IMR-90 (cell line): ENCODE data around the gene PDE5A. TPM values are rescaled to one million over a fixed set of nuclear protein-coding genes. Genes with fewer than 3 reads are reported as not detected.

Source experiments
- ATAC-seq: fragments of 200-7000 bp; cut with Tn5 transposase; 2 replicates; pipeline ENCODE4 v1.9.1; 2020; ENCODE audit warnings: low read depth, mild to moderate bottlenecking, moderate library complexity
- BruUV-seq: library from RNA; stranded (reverse); fragments of 400-500 nt; replicated peaks from 2 replicates; lab custom pipeline; 2021; lab: Mats Ljungman, UMichigan
- CTCF ChIA-PET: fragments of 300-600 bp; formaldehyde crosslinking; extraction: SDS; loops from one replicate; lab custom pipeline; 2021; ENCODE audit warnings: antibody characterized with exemption; lab: Yijun Ruan, JAX
- POLR2A ChIA-PET: fragments of 300-600 bp; sonication (Branson Sonifier 250); formaldehyde crosslinking; loops from one replicate; lab custom pipeline; 2022; ENCODE audit warnings: antibody characterized with exemption; ENCODE audit not compliant: unreplicated experiment; lab: Charles Lee
- DNase-seq: peaks from one replicate; pipeline ENCODE4 v3.0.0; 2013
- H2AFZ ChIP-seq: replicated peaks from 2 replicates; pipeline ENCODE3; 2013; ENCODE audit warnings: low read length, mild to moderate bottlenecking; ENCODE audit not compliant: poor library complexity
- H2AK5ac ChIP-seq: 2 replicates; pipeline ENCODE4 v1.6.1; 2013; ENCODE audit warnings: low read depth, low read length, inconsistent platforms
- H2AK9ac ChIP-seq: replicated peaks from 2 replicates; pipeline ENCODE3; 2013; ENCODE audit warnings: mild to moderate bottlenecking, low read depth, low read length, moderate library complexity; ENCODE audit not compliant: poor library complexity
- H2BK120ac ChIP-seq: 2 replicates; pipeline ENCODE4 v1.6.1; 2013; ENCODE audit warnings: low read depth, low read length, inconsistent platforms
- H2BK15ac ChIP-seq: 3 replicates; pipeline ENCODE4 v1.6.1; 2013; ENCODE audit warnings: low read depth, low read length, inconsistent platforms
- H2BK20ac ChIP-seq: 2 replicates; pipeline ENCODE4 v1.6.1; 2013; ENCODE audit warnings: low read depth, mild to moderate bottlenecking, inconsistent platforms, low read length, moderate library complexity
- H2BK5ac ChIP-seq: 2 replicates; pipeline ENCODE4 v1.6.1; 2013; ENCODE audit warnings: mild to moderate bottlenecking, low read depth, low read length, inconsistent platforms; ENCODE audit not compliant: poor library complexity, severe bottlenecking
- H3K14ac ChIP-seq: replicated peaks from 2 replicates; pipeline ENCODE4 v1.6.1; 2013; ENCODE audit warnings: low read depth, low read length, inconsistent platforms
- H3K18ac ChIP-seq: 2 replicates; pipeline ENCODE4 v1.6.1; 2013; ENCODE audit warnings: low read depth, low read length, control low read depth
- H3K23ac ChIP-seq: 2 replicates; pipeline ENCODE4 v1.6.1; 2013; ENCODE audit warnings: low read depth, low read length, inconsistent platforms
- H3K27ac ChIP-seq: 2 replicates; pipeline ENCODE4 v1.5.1; 2013; ENCODE audit warnings: mild to moderate bottlenecking, control low read depth, low read length; ENCODE audit not compliant: insufficient read depth
- H3K27me3 ChIP-seq: 2 replicates; pipeline ENCODE4 v1.6.1; 2013; ENCODE audit warnings: low read length; ENCODE audit not compliant: control insufficient read depth, insufficient read depth
- H3K36me3 ChIP-seq: 2 replicates; pipeline ENCODE4 v1.6.1; 2013; ENCODE audit warnings: low read length, mixed read lengths; ENCODE audit not compliant: control insufficient read depth, insufficient read depth
- H3K4ac ChIP-seq: 2 replicates; pipeline ENCODE4 v1.6.1; 2013; ENCODE audit warnings: low read depth, low read length, inconsistent platforms
- H3K4me1 ChIP-seq: 2 replicates; pipeline ENCODE4 v1.6.1; 2013; ENCODE audit warnings: low read length, mixed read lengths; ENCODE audit not compliant: control insufficient read depth, insufficient read depth
- H3K4me2 ChIP-seq: 2 replicates; pipeline ENCODE4 v1.6.1; 2013; ENCODE audit warnings: low read depth, mild to moderate bottlenecking, control low read depth, low read length, moderate library complexity
- H3K4me3 ChIP-seq: 2 replicates; pipeline ENCODE4 v1.5.1; 2013; ENCODE audit warnings: low read depth, mild to moderate bottlenecking, control low read depth, low read length, moderate library complexity; ENCODE audit not compliant: insufficient read depth
- H3K56ac ChIP-seq: 2 replicates; pipeline ENCODE4 v1.6.1; 2013; ENCODE audit warnings: low read length, inconsistent platforms; ENCODE audit not compliant: insufficient read depth; ENCODE audit errors: extremely low read depth
- H3K79me1 ChIP-seq, 2 experiments: 2 replicates each; pipeline ENCODE4 v1.6.1; 2013; ENCODE audit warnings: low read length in 2 of 2, inconsistent platforms in 1 of 2, low read depth in 1 of 2
- H3K9ac ChIP-seq: 2 replicates; pipeline ENCODE4 v1.6.1; 2013; ENCODE audit warnings: low read depth, low read length, control low read depth
- H3K9me1 ChIP-seq: 2 replicates; pipeline ENCODE4 v1.6.1; 2013; ENCODE audit warnings: low read length, inconsistent platforms; ENCODE audit not compliant: insufficient read depth
- H3K9me3 ChIP-seq: 2 replicates; pipeline ENCODE4 v1.6.1; 2013; ENCODE audit warnings: low read length; ENCODE audit not compliant: control insufficient read depth, insufficient read depth
- H4K20me1 ChIP-seq: 2 replicates; pipeline ENCODE4 v1.6.1; 2013; ENCODE audit warnings: low read length, inconsistent platforms; ENCODE audit not compliant: insufficient read depth
- H4K5ac ChIP-seq: 2 replicates; pipeline ENCODE4 v1.6.1; 2013; ENCODE audit warnings: mild to moderate bottlenecking, low read depth, low read length, control low read depth
- H4K8ac ChIP-seq, 2 experiments: 2 replicates each; pipeline ENCODE4 v1.6.1; 2013; ENCODE audit warnings: low read depth in 2 of 2, low read length in 2 of 2, control low read depth in 1 of 2, inconsistent platforms in 1 of 2
- H4K91ac ChIP-seq: 2 replicates; pipeline ENCODE4 v1.6.1; 2013; ENCODE audit warnings: low read depth, low read length, inconsistent platforms; ENCODE audit not compliant: insufficient read depth
- CEBPB ChIP-seq: IDR thresholded peaks from 2 replicates; pipeline ENCODE4 v1.6.1; 2012; ENCODE audit warnings: low read depth, low read length, improper control_type of control experiment
- MAFK ChIP-seq: IDR thresholded peaks from 2 replicates; pipeline ENCODE4 v1.6.1; 2012; ENCODE audit warnings: low read depth, low read length, improper control_type of control experiment
- MAZ ChIP-seq: IDR thresholded peaks from 2 replicates; pipeline ENCODE4 v1.6.1; 2012; ENCODE audit warnings: low read depth, mild to moderate bottlenecking, low read length, improper control_type of control experiment, moderate library complexity, borderline replicate concordance
- NFE2L2 ChIP-seq: fragments of 150-350 bp; IDR thresholded peaks from 2 replicates; pipeline ENCODE4 v1.6.1; 2016; ENCODE audit warnings: low read depth, mild to moderate bottlenecking, low read length
- RAD21 ChIP-seq: IDR thresholded peaks from 2 replicates; pipeline ENCODE4 v1.6.1; 2012; ENCODE audit warnings: low read length, improper control_type of control experiment
- RCOR1 ChIP-seq: IDR thresholded peaks from 2 replicates; pipeline ENCODE4 v1.6.1; 2012; ENCODE audit warnings: mild to moderate bottlenecking, low read length, improper control_type of control experiment; ENCODE audit not compliant: insufficient replicate concordance
- SMC3 ChIP-seq: fragments of 150-350 bp; IDR thresholded peaks from 2 replicates; pipeline ENCODE4 v1.6.1; 2016; ENCODE audit warnings: low read depth, mild to moderate bottlenecking, antibody characterized with exemption, low read length, moderate library complexity
- WGBS, 2 experiments: methylation state at CpG; one replicate each; pipeline versions ENCODE4 v1.1.5 to v1.1.7; 2013; ENCODE audit warnings: missing lambda C conversion rate in 2 of 2; ENCODE audit not compliant: insufficient read length in 1 of 2; ENCODE audit errors: extremely low coverage in 2 of 2; 5-methylcytosine and 5-hydroxymethylcytosine counted together
- dilution Hi-C: fragments of 300-500 bp; cut with HindIII; formaldehyde crosslinking; loops from one replicate; pipeline ENCODE4 v1.14.3; 2018; ENCODE audit warnings: low sequenced_read_pairs; ENCODE audit not compliant: unreplicated experiment
- in situ Hi-C: fragments of 300-500 bp; cut with MboI; formaldehyde crosslinking; loops from 3 replicates; pipeline ENCODE4 v1.14.3; 2019; ENCODE audit warnings: low sequenced_read_pairs, inconsistent platforms, mixed read lengths
- intact Hi-C: fragments of 100-400 bp; cut with micrococcal nuclease; formaldehyde crosslinking; loops from 2 replicates; pipeline ENCODE4 v1.10.0; 2022
- polyA plus RNA-seq, 3 experiments: library from polyadenylated mRNA; depleted of rRNA; stranded (reverse); fragments of >200 nt; gene quantifications; 2 replicates each; pipeline ENCODE4 v1.2.3, GENCODE V29; 2012; ENCODE audit warnings: low replicate concordance in 1 of 3
- total RNA-seq: library from RNA; depleted of rRNA; stranded (reverse); fragments of >200 nt; gene quantifications from 2 replicates; pipeline ENCODE4 v1.2.3, GENCODE V29; 2012
- TF ChIP-seq, protein P1 (sequence below): fragments of 150-350 bp; IDR thresholded peaks from 2 replicates; pipeline ENCODE4 v1.6.1; 2017; ENCODE audit warnings: mild to moderate bottlenecking, antibody characterized with exemption, low read length, low read depth
- TF ChIP-seq, protein P2 (sequence below): conservative IDR thresholded peaks from 2 replicates; pipeline ENCODE4 v1.5.1; 2012; ENCODE audit warnings: mild to moderate bottlenecking, low read depth, low read length, improper control_type of control experiment

Gene PDE5A
- total and polyA plus RNA-seq, 2 of the 4 experiments (the other 2 are of a cell fraction): 101 to 770 TPM

DNA sequence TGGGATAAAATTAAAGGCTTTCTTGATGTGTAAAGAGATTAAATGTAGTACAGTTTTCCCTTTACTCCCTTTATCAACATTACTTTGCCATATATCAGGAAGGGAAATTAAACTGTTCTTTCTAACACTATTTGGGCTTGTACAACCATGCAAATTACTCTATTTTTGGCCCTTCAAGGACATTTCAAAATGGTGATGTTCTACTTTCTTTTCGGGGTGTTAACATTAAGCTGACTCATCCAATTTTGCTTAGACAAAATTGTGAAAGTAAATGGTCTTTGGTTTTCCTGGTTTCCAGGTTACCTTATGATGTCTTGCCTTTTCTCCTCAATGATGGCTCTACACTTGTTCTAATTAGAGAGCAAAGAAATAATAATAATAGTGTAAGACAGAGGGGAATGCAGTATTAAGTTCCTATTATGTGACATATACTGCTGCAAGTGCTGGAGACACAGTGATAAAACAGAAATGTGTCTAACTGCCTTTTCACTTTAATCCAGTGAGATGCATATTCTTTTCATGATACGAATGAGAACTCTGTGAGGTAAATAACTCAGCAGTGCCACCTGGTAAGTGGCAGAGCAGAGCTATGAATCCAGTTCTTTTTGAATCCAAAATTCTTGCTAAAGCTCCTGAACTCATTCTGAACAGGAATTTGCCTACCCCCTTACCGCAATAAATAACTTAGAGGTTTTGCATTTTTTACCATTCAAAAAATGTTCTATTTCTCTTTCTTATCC, 35.7 kb upstream of the PDE5A start (continued):
- TF ChIP-seq CEBPB: no peak

DNA sequence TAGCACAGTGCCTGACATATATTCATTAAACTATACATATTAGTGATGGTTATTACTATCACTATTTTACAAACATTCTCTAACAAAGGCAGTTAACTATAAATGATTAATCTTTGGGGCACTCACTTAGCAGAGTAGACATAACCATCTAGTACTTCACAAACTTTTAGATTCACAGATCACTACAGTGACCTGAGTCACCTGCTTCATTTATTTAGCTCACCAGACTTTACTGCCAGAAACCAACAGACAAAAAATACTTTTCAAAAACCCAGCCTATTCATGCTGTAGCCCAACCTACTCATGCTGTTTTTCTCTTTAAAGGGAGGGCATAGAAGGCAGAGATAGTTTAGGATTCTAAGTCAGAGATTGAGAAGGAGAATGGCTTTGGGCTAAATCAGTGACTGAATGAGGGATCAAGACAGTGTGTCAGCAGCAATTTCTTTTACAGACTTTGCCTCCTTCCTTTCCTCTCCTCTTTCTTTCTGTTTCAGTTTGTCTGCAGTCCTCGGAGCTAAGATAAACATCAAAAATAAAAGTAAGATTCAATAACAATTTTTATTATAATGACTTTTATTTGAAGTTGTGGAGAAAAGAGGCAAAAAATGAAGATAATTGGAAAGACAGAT, 34.7 kb upstream of the PDE5A start:
- peak overlapping the region; percentile 30; the same call in 1 of the 2 replicates for H3K4me3 ChIP-seq
- dilution Hi-C loops (no loop called here), intact Hi-C loops (no loop called here), in situ Hi-C loops (no loop called here)
- peak; percentile 28 for ATAC-seq
- BruUV-seq: no TSS peak
- ChIA-PET CTCF (interaction anchor here (1.0 kb wide), 1 partner anchor 35 kb away, joined by 3 read pairs; the partner anchor contains the start of gene PDE5A), POLR2A (interaction anchor here (0.6 to 1.5 kb wide), 3 partner anchors 20 to 382 kb away, joined by 3 to 4 read pairs (median 4); no protein-coding TSS in a partner anchor)
- H2BK20ac ChIP-seq: peak overlapping the region; percentile 94
- H4K8ac ChIP-seq: peak overlapping the region; percentile 10 to 95
- no CpG with 5 or more reads among the region's 1 CpG for WGBS, 2 experiments
- H3K56ac ChIP-seq: peak overlapping the region; percentile 90
- no peak overlapping the region for H2AFZ ChIP-seq
- H2BK5ac ChIP-seq: peak overlapping the region; percentile 94
- peak overlapping the region; percentile 3; the same call in 1 of the 2 replicates for H2AK5ac ChIP-seq
- H3K9me3 ChIP-seq: no peaks in the 10 kb centered on the region
- H2BK120ac ChIP-seq: peak overlapping the region; percentile 97
- no peaks in the 10 kb centered on the region for H3K9me1 ChIP-seq
- H3K27me3 ChIP-seq: no peaks in the 10 kb centered on the region
- no peaks in the 10 kb centered on the region for H4K20me1 ChIP-seq
- H3K4me2 ChIP-seq: peak overlapping the region; percentile 90
- H3K4ac ChIP-seq: peak overlapping the region; percentile 89; the same call in 1 of the 2 replicates
- peak overlapping the region; percentile 94 for H3K23ac ChIP-seq
- peak overlapping the region; percentile 55; the same call in 2 of the 3 replicates for H2BK15ac ChIP-seq
- no peaks in the 10 kb centered on the region for H3K36me3 ChIP-seq
- peak; percentile 28 for DNase-seq
- no peak overlapping the region for H2AK9ac ChIP-seq
- peak overlapping the region; percentile 63; the same call in 1 of the 2 replicates for H3K9ac ChIP-seq
- H3K18ac ChIP-seq: peak overlapping the region; percentile 90
- H3K27ac ChIP-seq: peak overlapping the region; percentile 56; the same call in 1 of the 2 replicates
- H3K79me1 ChIP-seq: peaks cover 0 to 1% of the 10 kb centered on the region in 2 experiments; a peak in 1 of 4 replicates
- peaks cover 22% of the 10 kb centered on the region for H3K4me1 ChIP-seq
- peak overlapping the region; percentile 94 for H3K14ac ChIP-seq
- peak overlapping the region; percentile 82 for H4K91ac ChIP-seq
- H4K5ac ChIP-seq: peak overlapping the region; percentile 90
- TF ChIP-seq RAD21 (no peak), SMC3 (no peak), RCOR1 (no peak), NFE2L2 (no peak), MAZ (no peak), CEBPB (no peak), MAFK (no peak)
- TF ChIP-seq, protein P1, sequence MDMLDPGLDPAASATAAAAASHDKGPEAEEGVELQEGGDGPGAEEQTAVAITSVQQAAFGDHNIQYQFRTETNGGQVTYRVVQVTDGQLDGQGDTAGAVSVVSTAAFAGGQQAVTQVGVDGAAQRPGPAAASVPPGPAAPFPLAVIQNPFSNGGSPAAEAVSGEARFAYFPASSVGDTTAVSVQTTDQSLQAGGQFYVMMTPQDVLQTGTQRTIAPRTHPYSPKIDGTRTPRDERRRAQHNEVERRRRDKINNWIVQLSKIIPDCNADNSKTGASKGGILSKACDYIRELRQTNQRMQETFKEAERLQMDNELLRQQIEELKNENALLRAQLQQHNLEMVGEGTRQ: no peak
- TF ChIP-seq, protein P2, sequence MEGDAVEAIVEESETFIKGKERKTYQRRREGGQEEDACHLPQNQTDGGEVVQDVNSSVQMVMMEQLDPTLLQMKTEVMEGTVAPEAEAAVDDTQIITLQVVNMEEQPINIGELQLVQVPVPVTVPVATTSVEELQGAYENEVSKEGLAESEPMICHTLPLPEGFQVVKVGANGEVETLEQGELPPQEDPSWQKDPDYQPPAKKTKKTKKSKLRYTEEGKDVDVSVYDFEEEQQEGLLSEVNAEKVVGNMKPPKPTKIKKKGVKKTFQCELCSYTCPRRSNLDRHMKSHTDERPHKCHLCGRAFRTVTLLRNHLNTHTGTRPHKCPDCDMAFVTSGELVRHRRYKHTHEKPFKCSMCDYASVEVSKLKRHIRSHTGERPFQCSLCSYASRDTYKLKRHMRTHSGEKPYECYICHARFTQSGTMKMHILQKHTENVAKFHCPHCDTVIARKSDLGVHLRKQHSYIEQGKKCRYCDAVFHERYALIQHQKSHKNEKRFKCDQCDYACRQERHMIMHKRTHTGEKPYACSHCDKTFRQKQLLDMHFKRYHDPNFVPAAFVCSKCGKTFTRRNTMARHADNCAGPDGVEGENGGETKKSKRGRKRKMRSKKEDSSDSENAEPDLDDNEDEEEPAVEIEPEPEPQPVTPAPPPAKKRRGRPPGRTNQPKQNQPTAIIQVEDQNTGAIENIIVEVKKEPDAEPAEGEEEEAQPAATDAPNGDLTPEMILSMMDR: no peak
